Right lobe of liver (tissue), 4 donors: ENCODE measurements around the gene SIGMAR1.

Source experiments
- POLR2A ChIP-seq: fragments of 450-650 bp; IDR thresholded peaks from one replicate; pipeline ENCODE4 v1.6.1; 2017; ENCODE audit warnings: antibody characterized with exemption, mild to moderate bottlenecking
- TF ChIP-seq, protein P1 (sequence below), 4 donors: fragments of 200-600 bp in 3 of 4; fragments of 450-650 bp in 1 of 4; IDR thresholded peaks; one replicate each; pipeline versions ENCODE4 v1.5.1 to v1.8.0; 2016 to 2022; ENCODE audit warnings: antibody characterized with exemption in 4 of 4, mild to moderate bottlenecking in 2 of 4
- donor health status: DM: no; HTN: no; CAD: no.
- donor health status: DM: no; HTN: no; CAD: no.
- donor health status: DM: no; HTN: yes; CAD: no.

DNA sequence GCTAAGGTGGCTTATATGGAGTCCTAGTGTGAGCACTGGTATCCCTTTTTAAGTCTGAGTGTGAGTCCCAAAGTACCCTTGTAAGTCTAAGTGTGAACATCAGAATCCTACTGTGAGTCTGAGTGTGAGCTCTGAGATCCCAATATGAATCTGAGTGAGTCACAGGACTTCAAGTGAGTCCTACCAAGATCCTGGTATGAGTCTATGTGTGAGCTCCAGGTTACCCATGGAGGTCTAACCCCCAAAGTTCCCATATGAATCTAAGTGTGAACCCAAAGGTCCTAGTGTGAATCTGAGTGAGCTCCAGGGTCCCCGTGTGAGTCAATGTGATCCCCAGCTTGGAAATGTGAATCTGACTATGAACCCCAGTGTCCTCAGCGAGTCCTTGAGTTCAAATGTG lies 50.3 kb downstream of the SIGMAR1 start:
- TF ChIP-seq, protein P1, sequence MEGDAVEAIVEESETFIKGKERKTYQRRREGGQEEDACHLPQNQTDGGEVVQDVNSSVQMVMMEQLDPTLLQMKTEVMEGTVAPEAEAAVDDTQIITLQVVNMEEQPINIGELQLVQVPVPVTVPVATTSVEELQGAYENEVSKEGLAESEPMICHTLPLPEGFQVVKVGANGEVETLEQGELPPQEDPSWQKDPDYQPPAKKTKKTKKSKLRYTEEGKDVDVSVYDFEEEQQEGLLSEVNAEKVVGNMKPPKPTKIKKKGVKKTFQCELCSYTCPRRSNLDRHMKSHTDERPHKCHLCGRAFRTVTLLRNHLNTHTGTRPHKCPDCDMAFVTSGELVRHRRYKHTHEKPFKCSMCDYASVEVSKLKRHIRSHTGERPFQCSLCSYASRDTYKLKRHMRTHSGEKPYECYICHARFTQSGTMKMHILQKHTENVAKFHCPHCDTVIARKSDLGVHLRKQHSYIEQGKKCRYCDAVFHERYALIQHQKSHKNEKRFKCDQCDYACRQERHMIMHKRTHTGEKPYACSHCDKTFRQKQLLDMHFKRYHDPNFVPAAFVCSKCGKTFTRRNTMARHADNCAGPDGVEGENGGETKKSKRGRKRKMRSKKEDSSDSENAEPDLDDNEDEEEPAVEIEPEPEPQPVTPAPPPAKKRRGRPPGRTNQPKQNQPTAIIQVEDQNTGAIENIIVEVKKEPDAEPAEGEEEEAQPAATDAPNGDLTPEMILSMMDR (IDR thresholded peaks at IDR 0.05): no peak
- TF ChIP-seq POLR2A: no peak
